HPDE6-E6E7 (cell line): ENCODE measurements around the gene PRSS27.
"Not testable (repeated sequence)": the region's sequence is repeated elsewhere in the genome, so short reads cannot be mapped to it uniquely, and the experiment has no call there.

ENCODE experiments used
- DNase-seq: peaks from one replicate; pipeline ENCODE4 v3.0.0; 2011; ENCODE audit warnings: missing footprints; ENCODE audit errors: extremely low spot score

PRSS27 gene

GRCh38 chr16:2724816-2725348 lies 4.9 kb upstream of the PRSS27 start:
- no peak for DNase-seq

GRCh38 chr16:2724088-2724676 lies 4.2 kb upstream of the PRSS27 start:
- no peak for DNase-seq

- not testable (repeated sequence) for DNase-seq
These were observed 1.7 kb upstream of the PRSS27 start for GRCh38 chr16:2721634-2722173.

GRCh38 chr16:2720719-2721633 lies 952 bp upstream of the PRSS27 start:
- DNase-seq, result peak; percentile 82

- DNase-seq, result no peak
These were observed 528 bp downstream of the PRSS27 start for GRCh38 chr16:2719328-2720063.

GRCh38 chr16:2717383-2718263 lies 2.4 kb downstream of the PRSS27 start:
- DNase-seq, result no peak

GRCh38 chr16:2716948-2717347 lies 3.1 kb downstream of the PRSS27 start:
- DNase-seq, result no peak

GRCh38 chr16:2715966-2716885 lies 3.8 kb downstream of the PRSS27 start:
- no peak for DNase-seq

- no peak for DNase-seq
These were observed 4.5 kb downstream of the PRSS27 start for GRCh38 chr16:2715519-2715918.

- DNase-seq, result no peak
These were observed 5.0 kb downstream of the PRSS27 start for GRCh38 chr16:2715064-2715463.

GRCh38 chr16:2713985-2714774 lies 5.8 kb downstream of the PRSS27 start:
- no peak for DNase-seq

- DNase-seq, result no peak
These were observed 6.5 kb downstream of the PRSS27 start for GRCh38 chr16:2713523-2713922.

- no peak for DNase-seq
These were observed 7.5 kb downstream of the PRSS27 start for GRCh38 chr16:2712546-2712945.

GRCh38 chr16:2712063-2712441 lies 8.0 kb downstream of the PRSS27 start:
- DNase-seq, result no peak

GRCh38 chr16:2711370-2712062 lies 8.5 kb downstream of the PRSS27 start:
- DNase-seq, result no peak

- no peak for DNase-seq
These were observed 9.3 kb downstream of the PRSS27 start for GRCh38 chr16:2710711-2711231.

- no peak for DNase-seq
These were observed 9.9 kb downstream of the PRSS27 start for GRCh38 chr16:2710021-2710710.

- no peak for DNase-seq
These were observed 10.4 kb downstream of the PRSS27 start for GRCh38 chr16:2709588-2709984.
